ENCODE data around the gene CCT3. TPM values are rescaled to one million over a fixed set of nuclear protein-coding genes. Genes with fewer than 3 reads are reported as not detected.

CCT3 gene
- total and polyA plus RNA-seq, 2 donors (not counting 1 experiment from before 2014, with no cell fraction given) = 106 to 107 TPM

DNA sequence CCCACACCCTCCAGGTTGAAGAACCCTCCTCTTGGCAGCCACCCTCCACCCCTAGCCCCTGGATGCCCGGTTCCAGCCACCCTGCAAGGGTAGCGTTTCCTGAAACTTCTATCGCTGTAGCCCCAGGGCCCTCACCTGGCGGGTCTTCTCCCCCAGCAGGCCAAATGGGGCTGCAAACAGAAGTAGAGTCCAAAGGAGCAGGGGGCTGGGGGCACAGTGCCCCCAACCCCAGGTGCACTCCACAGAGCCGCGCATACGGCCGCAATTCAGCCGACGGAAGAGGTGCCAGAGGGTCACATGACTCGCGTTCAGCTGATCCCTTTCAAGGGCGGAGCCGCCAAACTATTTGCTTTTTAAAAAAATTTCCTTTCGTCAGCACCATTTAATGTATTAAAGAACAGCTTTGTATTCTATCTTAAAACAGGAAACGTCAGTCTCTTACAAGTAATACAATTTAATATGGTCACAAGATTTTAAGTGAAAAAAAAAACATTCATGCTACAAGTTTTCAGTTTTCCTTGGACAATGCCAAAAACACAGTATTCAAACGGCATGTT lies 42.6 kb downstream of the CCT3 start, which contains the start of gene GLMP:
TSS of gene GLMP (minus strand) at position 289 of the 557 bp plus-strand sequence. CDS start at position 255, 34 bp downstream.
- H3K4me3 Mint-ChIP-seq = peak within 1 kb of the TSS; percentile 92
- no peaks in the 10 kb centered on the region for H3K9me3 ChIP-seq (ENCODE audit: control extremely low read depth in 1 of 3, control insufficient read depth in 2 of 3, insufficient read depth in 1 of 3, low read length in 2 of 3)
- H3K27ac Mint-ChIP-seq = peak within 1 kb of the TSS; percentile 80
- no peaks in the 10 kb centered on the region for H3K9me3 Mint-ChIP-seq (ENCODE audit: insufficient read depth)
- H4K20me1 ChIP-seq (ENCODE audit: control insufficient read depth, insufficient read depth, low read length, poor library complexity, severe bottlenecking) = no peaks in the 10 kb centered on the region
- peak within 1 kb of the TSS in 1 of 2 donors; percentile 58 for H3K27ac ChIP-seq (ENCODE audit: low read length in 2 of 2)
- intact Hi-C loops (cut with micrococcal nuclease) = no loop called here
- TF ChIP-seq, protein P1, sequence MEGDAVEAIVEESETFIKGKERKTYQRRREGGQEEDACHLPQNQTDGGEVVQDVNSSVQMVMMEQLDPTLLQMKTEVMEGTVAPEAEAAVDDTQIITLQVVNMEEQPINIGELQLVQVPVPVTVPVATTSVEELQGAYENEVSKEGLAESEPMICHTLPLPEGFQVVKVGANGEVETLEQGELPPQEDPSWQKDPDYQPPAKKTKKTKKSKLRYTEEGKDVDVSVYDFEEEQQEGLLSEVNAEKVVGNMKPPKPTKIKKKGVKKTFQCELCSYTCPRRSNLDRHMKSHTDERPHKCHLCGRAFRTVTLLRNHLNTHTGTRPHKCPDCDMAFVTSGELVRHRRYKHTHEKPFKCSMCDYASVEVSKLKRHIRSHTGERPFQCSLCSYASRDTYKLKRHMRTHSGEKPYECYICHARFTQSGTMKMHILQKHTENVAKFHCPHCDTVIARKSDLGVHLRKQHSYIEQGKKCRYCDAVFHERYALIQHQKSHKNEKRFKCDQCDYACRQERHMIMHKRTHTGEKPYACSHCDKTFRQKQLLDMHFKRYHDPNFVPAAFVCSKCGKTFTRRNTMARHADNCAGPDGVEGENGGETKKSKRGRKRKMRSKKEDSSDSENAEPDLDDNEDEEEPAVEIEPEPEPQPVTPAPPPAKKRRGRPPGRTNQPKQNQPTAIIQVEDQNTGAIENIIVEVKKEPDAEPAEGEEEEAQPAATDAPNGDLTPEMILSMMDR (IDR thresholded peaks at IDR 0.05) = no peak
- TF ChIP-seq EZH2 (IDR thresholded peaks at IDR 0.05; ENCODE audit: borderline replicate concordance, insufficient read depth, low read depth, low read length, poor library complexity, severe bottlenecking) = no peak
- no peaks in the 10 kb centered on the region for H3K27me3 Mint-ChIP-seq
- H3K79me2 ChIP-seq (ENCODE audit: control insufficient read depth, insufficient read depth, low read length) = peaks cover 10% of the 10 kb centered on the region
- H3K9ac ChIP-seq (ENCODE audit: low read length) = peak within 1 kb of the TSS; percentile 81
- H2AFZ ChIP-seq (ENCODE audit: insufficient read depth, low read depth, low read length, poor library complexity, severe bottlenecking) = peak within 1 kb of the TSS; percentile 96
- peak within 1 kb of the TSS; percentile 54 to 78 (median 70) for H3K4me3 ChIP-seq (ENCODE audit: control extremely low read depth in 1 of 5, extremely low read depth in 1 of 5, insufficient read depth in 1 of 5, low read depth in 2 of 5, low read length in 4 of 5)
- peaks cover 12 to 20% of the 10 kb centered on the region in 2 donors for H3K4me1 ChIP-seq (ENCODE audit: control insufficient read depth in 2 of 2, insufficient read depth in 2 of 2, low read length in 2 of 2)
- peak; percentile 70 for DNase-seq
- ChIA-PET CTCF (no interaction called here), POLR2A (interaction anchor here (0.6 to 0.7 kb wide), 3 partner anchors 22 to 456 kb away, joined by 3 to 5 read pairs (median 4); no protein-coding TSS in a partner anchor)
- peaks cover 20% of the 10 kb centered on the region for H3K4me1 Mint-ChIP-seq
- H3K36me3 ChIP-seq (replicated peaks in 1 of 2; ENCODE audit: control extremely low read depth in 1 of 2, control insufficient read depth in 1 of 2, extremely low read depth in 1 of 2, insufficient read depth in 2 of 2, low read length in 1 of 2) = no peaks in the 10 kb centered on the region
- ATAC-seq (ENCODE audit: low read depth) = peak; percentile 60
- peaks cover 0 to 2% (median 0%) of the 10 kb centered on the region in 4 experiments for H3K27me3 ChIP-seq (replicated peaks in 1 of 4; ENCODE audit: control extremely low read depth in 1 of 4, control insufficient read depth in 3 of 4, insufficient read depth in 4 of 4, low read length in 3 of 4)
- H3K4me2 ChIP-seq (replicated peaks; ENCODE audit: low read depth, low read length, poor library complexity, severe bottlenecking) = peak within 1 kb of the TSS; percentile 95
- under 1% methylated on average over 10 of the region's 17 CpGs for whole genome bisulfite sequencing (ENCODE audit: insufficient coverage)

DNA sequence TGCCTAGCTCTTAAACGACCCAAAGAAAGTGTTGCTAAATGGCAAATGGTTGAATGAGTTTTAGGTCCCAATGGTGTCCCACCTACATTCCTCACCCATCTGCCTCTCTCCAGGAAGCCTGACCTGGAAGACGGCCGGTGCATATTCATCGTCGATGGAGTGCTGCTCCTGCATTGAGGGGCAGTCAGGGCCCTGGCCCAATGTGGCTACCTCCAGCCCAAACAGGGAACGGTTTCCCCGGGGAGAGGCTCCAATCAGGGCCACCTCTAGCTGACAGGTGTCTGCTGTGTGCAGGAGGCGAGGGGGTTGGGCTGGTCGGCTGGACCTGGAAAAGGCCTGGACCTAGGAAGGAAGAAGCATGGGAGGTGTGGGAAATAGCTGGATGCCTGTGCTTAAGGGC lies 44.2 kb downstream of the CCT3 start:
- H3K4me3 Mint-ChIP-seq = peak overlapping the region; percentile 44
- H3K9me3 Mint-ChIP-seq (ENCODE audit: insufficient read depth) = no peaks in the 10 kb centered on the region
- Histone ChIP-seq H3K9me3 (ENCODE audit: control extremely low read depth in 1 of 3, control insufficient read depth in 2 of 3, insufficient read depth in 1 of 3, low read length in 2 of 3) (no peaks in the 10 kb centered on the region), H3K4me2 (replicated peaks; ENCODE audit: low read depth, low read length, poor library complexity, severe bottlenecking) (no peak overlapping the region), H3K79me2 (ENCODE audit: control insufficient read depth, insufficient read depth, low read length) (peaks cover 10% of the 10 kb centered on the region), H2AFZ (ENCODE audit: insufficient read depth, low read depth, low read length, poor library complexity, severe bottlenecking) (no peak overlapping the region), H3K4me3 (ENCODE audit: control extremely low read depth in 1 of 5, extremely low read depth in 1 of 5, insufficient read depth in 1 of 5, low read depth in 2 of 5, low read length in 4 of 5) (no peak overlapping the region), H3K9ac (ENCODE audit: low read length) (no peak overlapping the region), H4K20me1 (ENCODE audit: control insufficient read depth, insufficient read depth, low read length, poor library complexity, severe bottlenecking) (no peaks in the 10 kb centered on the region), H3K27me3 (replicated peaks in 1 of 4; ENCODE audit: control extremely low read depth in 1 of 4, control insufficient read depth in 3 of 4, insufficient read depth in 4 of 4, low read length in 3 of 4) (peaks cover 0 to 2% (median 0%) of the 10 kb centered on the region in 4 experiments), H3K36me3 (replicated peaks in 1 of 2; ENCODE audit: control extremely low read depth in 1 of 2, control insufficient read depth in 1 of 2, extremely low read depth in 1 of 2, insufficient read depth in 2 of 2, low read length in 1 of 2) (peaks cover 0 to 4% of the 10 kb centered on the region in 2 experiments), H3K27ac (ENCODE audit: low read length in 2 of 2) (no peak overlapping the region), H3K4me1 (ENCODE audit: control insufficient read depth in 2 of 2, insufficient read depth in 2 of 2, low read length in 2 of 2) (peaks cover 12 to 20% of the 10 kb centered on the region in 2 donors)
- DNase-seq (no peak), ATAC-seq (ENCODE audit: low read depth) (no peak)
- intact Hi-C loops (cut with micrococcal nuclease) = loop anchor here (5.0 kb wide), 1 partner anchor 288 kb away; no protein-coding TSS in a partner anchor
- no peak overlapping the region for H3K27ac Mint-ChIP-seq
- H3K27me3 Mint-ChIP-seq = no peaks in the 10 kb centered on the region
- H3K4me1 Mint-ChIP-seq = peaks cover 20% of the 10 kb centered on the region
- ChIA-PET POLR2A (interaction anchor here (1.0 kb wide), 1 partner anchor 11 kb away, joined by 3 read pairs; no protein-coding TSS in a partner anchor), CTCF (no interaction called here)
- WGBS (ENCODE audit: insufficient coverage) = 98% methylated on average over 6 of the region's 9 CpGs
- TF ChIP-seq, protein P1 (IDR thresholded peaks at IDR 0.05) = no peak
- no peak for TF ChIP-seq EZH2 (IDR thresholded peaks at IDR 0.05; ENCODE audit: borderline replicate concordance, insufficient read depth, low read depth, low read length, poor library complexity, severe bottlenecking)

Data from B cell (primary cell).